Tibial nerve (tissue), 4 donors: ENCODE measurements around the gene ELMOD3. TPM values are rescaled to one million over a fixed set of nuclear protein-coding genes. Genes with fewer than 3 reads are reported as not detected.

Experiments used
- DNase-seq, 2 donors: peaks; one replicate each; pipeline ENCODE4 v3.0.0-alpha.2; 2019; ENCODE audit warnings: low spot score in 2 of 2
- H3K27ac ChIP-seq, 4 donors: fragments of 200-600 bp; sonication (generic) in 3 of 4; one replicate each; pipeline ENCODE4 v1.5.1; 2017 to 2019; ENCODE audit warnings: mild to moderate bottlenecking in 1 of 4
- H3K27me3 ChIP-seq, 2 donors: fragments of 200-600 bp; sonication (generic) in 1 of 2; one replicate each; pipeline versions ENCODE4 v1.5.1 to v1.6.0; 2017 to 2019
- H3K36me3 ChIP-seq, 3 donors: fragments of 200-600 bp; sonication (generic); one replicate each; pipeline ENCODE4 v1.5.1; 2018 to 2019
- H3K4me1 ChIP-seq, 4 donors: fragments of 200-600 bp; sonication (generic) in 3 of 4; one replicate each; pipeline ENCODE4 v1.5.1; 2017 to 2019
- H3K4me3 ChIP-seq, 4 donors: fragments of 200-600 bp; sonication (generic) in 3 of 4; one replicate each; pipeline ENCODE4 v1.5.1; 2017 to 2019; ENCODE audit warnings: mild to moderate bottlenecking in 1 of 4, moderate library complexity in 1 of 4
- H3K9me3 ChIP-seq, 4 donors: fragments of 200-600 bp; sonication (generic) in 3 of 4; one replicate each; pipeline ENCODE4 v1.5.1; 2017 to 2019
- CTCF ChIP-seq, 5 experiments: fragments of 200-600 bp in 3 of 5; fragments of 450-650 bp in 2 of 5; sonication (generic) in 3 of 5; IDR thresholded peaks; one replicate each; pipeline ENCODE4 v1.5.1; 2016 to 2019; ENCODE audit warnings: antibody characterized with exemption in 5 of 5, mild to moderate bottlenecking in 3 of 5, moderate library complexity in 2 of 5
- EP300 ChIP-seq, 2 donors: sonication (generic); formaldehyde crosslinking; IDR thresholded peaks; one replicate each; pipeline ENCODE4 v1.6.1; 2017; ENCODE audit warnings: antibody characterized with exemption in 2 of 2, mild to moderate bottlenecking in 1 of 2
- POLR2A ChIP-seq, 2 donors: fragments of 450-650 bp; IDR thresholded peaks; one replicate each; pipeline ENCODE4 v1.6.1; 2017; ENCODE audit warnings: antibody characterized with exemption in 2 of 2, mild to moderate bottlenecking in 2 of 2, moderate library complexity in 2 of 2
- WGBS, 2 donors: methylation state at CpG; one replicate each; pipeline ENCODE4 v1.1.5; 2018; 5-methylcytosine and 5-hydroxymethylcytosine counted together
- total RNA-seq, 4 donors: library from RNA; depleted of rRNA; stranded (reverse); fragments of >200 nt; gene quantifications; one replicate each; pipeline ENCODE4 v1.1.0, GENCODE V29; 2016

Gene ELMOD3
- total RNA-seq, 4 donors from 2014 or later: 21.2 to 39.0 (median 35.4) TPM

DNA sequence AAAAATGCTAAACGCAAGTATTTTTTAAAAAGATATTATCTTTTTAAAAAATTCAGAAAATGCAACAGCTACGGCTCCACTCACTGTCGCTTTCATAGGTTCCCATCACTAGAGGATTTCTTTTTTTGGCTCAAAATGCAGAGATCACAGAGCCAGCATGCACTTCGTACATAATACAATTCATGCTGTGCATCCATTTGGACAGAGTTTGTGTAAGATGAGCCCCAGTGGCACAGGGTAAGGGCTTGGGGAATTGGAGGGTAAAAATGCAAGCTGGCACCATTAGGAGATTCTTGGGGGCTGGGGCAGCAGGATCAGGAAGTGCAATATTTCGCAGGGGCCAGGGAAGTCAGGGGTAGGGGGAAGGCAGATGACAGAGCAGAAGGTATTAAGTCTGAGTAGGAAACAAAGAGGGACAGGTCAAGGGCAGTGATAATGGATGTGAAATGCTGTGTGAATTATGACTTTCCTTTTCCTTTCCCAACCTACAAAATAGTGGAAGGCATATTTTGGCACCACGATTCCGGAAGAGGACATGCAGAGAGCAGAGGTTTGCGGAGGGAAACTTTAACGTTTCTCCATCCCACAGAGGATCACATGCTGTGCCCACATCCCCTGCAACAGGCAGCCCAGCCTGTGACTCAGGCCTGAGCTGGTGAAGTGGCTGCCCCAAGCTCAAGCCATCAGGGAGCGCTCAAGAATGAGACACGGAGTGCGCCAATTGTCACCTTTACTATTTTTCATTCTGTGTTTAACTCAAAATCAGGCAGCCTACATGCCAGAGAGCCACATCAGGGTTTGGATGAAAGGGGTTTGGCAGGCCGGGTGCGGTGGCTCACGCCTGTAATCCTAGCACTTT is 50.9 kb downstream of the ELMOD3 start:
- TF ChIP-seq EP300 (IDR thresholded peaks at IDR 0.05) (peak in 1 of 2 donors; percentile 41), POLR2A (IDR thresholded peaks at IDR 0.05) (no peak)
- H3K4me1 ChIP-seq: peaks cover 0 to 27% (median 12%) of the 10 kb centered on the region in 4 donors
- H3K4me3 ChIP-seq: no peak overlapping the region
- peaks cover 0 to 14% (median 0%) of the 10 kb centered on the region in 3 donors for H3K36me3 ChIP-seq
- 63 to 73% methylated on average over 15 of the region's 15 CpGs for WGBS, 2 donors
- no peaks in the 10 kb centered on the region for H3K27me3 ChIP-seq
- peaks cover 0 to 17% (median 2%) of the 10 kb centered on the region in 4 donors for H3K9me3 ChIP-seq
- peak overlapping the region in 1 of 4 donors; percentile 26 for H3K27ac ChIP-seq
- no peak for DNase-seq

DNA sequence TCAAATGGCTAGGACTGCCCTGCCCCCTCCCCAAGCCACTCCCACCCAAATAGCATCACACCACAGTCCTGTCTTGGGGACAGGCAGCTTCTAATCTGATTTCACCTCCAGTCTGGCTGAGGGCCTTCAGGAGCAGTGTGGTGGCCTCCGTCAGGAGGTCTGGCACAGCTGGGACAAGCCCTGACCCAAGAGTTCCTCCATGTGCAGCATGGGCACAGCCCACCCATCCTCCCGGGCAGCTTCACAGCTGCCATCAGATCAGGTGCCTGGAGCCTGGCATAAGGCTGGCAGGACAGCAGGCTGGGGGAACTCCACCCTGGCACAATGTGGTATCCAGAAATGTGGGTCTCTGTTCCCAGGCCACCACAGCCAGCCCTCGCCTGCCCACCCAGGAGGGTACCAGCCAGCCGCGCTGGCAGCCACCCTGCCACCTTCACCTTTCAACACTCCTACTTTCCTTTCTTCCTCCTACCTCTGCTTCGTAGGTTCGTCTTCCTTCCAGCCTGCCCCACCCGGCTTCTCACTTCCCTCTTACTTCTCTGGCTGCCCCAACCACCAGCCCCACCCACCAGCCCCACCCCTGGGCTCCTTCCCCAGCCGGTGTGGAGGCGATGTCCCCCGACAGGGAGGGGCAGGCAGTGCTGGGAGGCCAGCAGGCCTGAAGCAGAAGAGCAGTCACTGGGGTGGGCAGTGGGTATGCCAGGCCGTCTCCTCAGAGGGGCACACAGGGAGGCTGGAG is 55.4 kb downstream of the ELMOD3 start, which contains the start of gene CAPG:
CAPG (minus strand) TSS at position 522 of the 739 bp plus-strand sequence. CDS start 8,221 bp downstream, outside the sequence.
- TF ChIP-seq POLR2A (IDR thresholded peaks at IDR 0.05): no peak
- no peak for TF ChIP-seq CTCF (IDR thresholded peaks at IDR 0.05)
- no peak for TF ChIP-seq EP300 (IDR thresholded peaks at IDR 0.05)
- Histone ChIP-seq H3K27ac (peak within 1 kb of the TSS in 3 of 4 donors; percentile 10 to 73 (median 72)), H3K4me3 (peak within 1 kb of the TSS in 3 of 4 donors; percentile 6 to 39 (median 37)), H3K4me1 (peaks cover 0 to 44% (median 20%) of the 10 kb centered on the region in 4 donors), H3K9me3 (no peaks in the 10 kb centered on the region), H3K27me3 (no peaks in the 10 kb centered on the region), H3K36me3 (no peaks in the 10 kb centered on the region)
- 45 to 49% methylated on average over 12 of the region's 12 CpGs for WGBS, 2 donors
- DNase-seq: no peak

- DNase-seq: no peak
- Histone ChIP-seq H3K4me3 (peak overlapping the region in 1 of 4 donors; percentile 37), H3K27me3 (no peaks in the 10 kb centered on the region), H3K4me1 (peaks cover 0 to 44% (median 20%) of the 10 kb centered on the region in 4 donors), H3K9me3 (no peaks in the 10 kb centered on the region), H3K36me3 (no peaks in the 10 kb centered on the region), H3K27ac (peak overlapping the region in 3 of 4 donors; percentile 10 to 73 (median 72))
- TF ChIP-seq POLR2A (IDR thresholded peaks at IDR 0.05) (no peak), CTCF (IDR thresholded peaks at IDR 0.05) (no peak), EP300 (IDR thresholded peaks at IDR 0.05) (no peak)
- WGBS, 2 donors: 76 to 81% methylated on average over 13 of the region's 13 CpGs
Measured at GRCh38 chr2:85410584-85411404, 56.2 kb downstream of the ELMOD3 start.

DNA sequence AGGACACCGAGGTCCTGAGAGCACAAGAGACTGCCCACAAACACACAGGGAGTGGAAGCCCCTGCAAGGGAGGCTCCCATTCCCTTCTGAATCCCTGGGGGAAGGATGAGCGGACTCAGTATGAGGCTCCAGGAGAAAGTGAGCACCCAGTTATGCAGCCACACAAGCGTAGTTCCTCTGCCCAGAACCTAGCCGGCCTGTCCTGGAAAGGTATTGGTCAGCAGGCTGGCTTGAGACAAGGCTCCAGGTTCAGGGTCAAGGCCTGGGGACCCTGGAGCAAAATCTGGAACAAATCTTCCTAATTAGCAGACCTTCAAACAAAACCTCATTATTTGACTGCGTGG is 56.8 kb downstream of the ELMOD3 start:
- 68 to 79% methylated on average over 4 to 5 of the region's 5 CpGs for WGBS, 2 donors
- H3K4me1 ChIP-seq: peaks cover 0 to 44% (median 17%) of the 10 kb centered on the region in 4 donors
- DNase-seq: no peak
- no peak overlapping the region for H3K27ac ChIP-seq
- H3K36me3 ChIP-seq: no peaks in the 10 kb centered on the region
- no peak overlapping the region for H3K4me3 ChIP-seq
- H3K27me3 ChIP-seq: no peaks in the 10 kb centered on the region
- TF ChIP-seq EP300 (IDR thresholded peaks at IDR 0.05) (no peak), POLR2A (IDR thresholded peaks at IDR 0.05) (no peak), CTCF (IDR thresholded peaks at IDR 0.05) (no peak)
- no peaks in the 10 kb centered on the region for H3K9me3 ChIP-seq
